Endothelial cell of umbilical vein (primary cell): ENCODE measurements around the gene BBS2. TPM values are rescaled to one million over a fixed set of nuclear protein-coding genes. Genes with fewer than 3 reads are reported as not detected.
A peak's percentile ranks its signal among the peaks of the same experiment; 100 is the strongest.

Experiments
- BruUV-seq: library from RNA; stranded (reverse); fragments of 400-500 nt; replicated peaks from 2 replicates; lab custom pipeline; 2021; lab: Mats Ljungman, UMichigan
- CTCF ChIA-PET: fragments of 300-600, 350-600 bp; sonication (Branson Sonifier 250); formaldehyde crosslinking; loops from one replicate; lab custom pipeline; 2021; ENCODE audit warnings: antibody characterized with exemption, inconsistent platforms; lab: Charles Lee
- POLR2A ChIA-PET: fragments of 300-600, 350-600 bp; sonication (Branson Sonifier 250); formaldehyde crosslinking; loops from one replicate; lab custom pipeline; 2021; ENCODE audit warnings: antibody characterized with exemption, inconsistent platforms; lab: Charles Lee
- DNase-seq: peaks from one replicate; pipeline ENCODE4 v3.0.0-alpha.2; 2011; ENCODE audit warnings: low read depth, low spot score
- FAIRE-seq: peaks from 2 replicates; lab custom pipeline; 2011; peaks lifted over from hg19 to GRCh38; lab: Jason Lieb, UNC
- H2AFZ ChIP-seq: 2 replicates; pipeline ENCODE4 v1.6.0; 2012; ENCODE audit warnings: low read depth, low read length, control low read depth, inconsistent platforms
- H3K27ac ChIP-seq: 2 replicates; pipeline ENCODE4 v1.5.1; 2011; ENCODE audit warnings: low read depth, mild to moderate bottlenecking, control low read depth, low read length, moderate library complexity; ENCODE audit not compliant: insufficient read depth
- H3K27me3 ChIP-seq, 2 experiments: 2 replicates each; pipeline versions ENCODE4 v1.6.0 to v1.6.1; 2011; ENCODE audit warnings: low read length in 2 of 2, mixed read lengths in 1 of 2; ENCODE audit not compliant: control insufficient read depth in 2 of 2, insufficient read depth in 2 of 2
- H3K36me3 ChIP-seq, 2 experiments: 2 replicates in 1 of 2; 3 replicates in 1 of 2; pipeline ENCODE4 v1.5.1; 2011; ENCODE audit warnings: low read length in 2 of 2, mild to moderate bottlenecking in 1 of 2, moderate library complexity in 1 of 2; ENCODE audit not compliant: control insufficient read depth in 2 of 2, insufficient read depth in 2 of 2; ENCODE audit errors: extremely low read depth in 1 of 2
- H3K4me1 ChIP-seq: 3 replicates; pipeline ENCODE4 v1.5.1; 2011; ENCODE audit warnings: mild to moderate bottlenecking, low read length; ENCODE audit not compliant: control insufficient read depth, insufficient read depth; ENCODE audit errors: extremely low read depth
- H3K4me2 ChIP-seq: 2 replicates; pipeline ENCODE4 v1.6.1; 2011; ENCODE audit warnings: low read length, control low read depth, mixed read lengths; ENCODE audit not compliant: insufficient read depth
- H3K4me3 ChIP-seq, 3 experiments: fragments of 200-600 bp in 1 of 3; sonication (generic), shearing (Covaris generic) in 1 of 3; replicated peaks in 1 of 3; 2 replicates each; pipeline ENCODE4 v1.5.1; 2011 to 2016; ENCODE audit warnings: control low read depth in 3 of 3, low read length in 3 of 3, mild to moderate bottlenecking in 2 of 3, inconsistent platforms in 1 of 3, low read depth in 1 of 3, moderate library complexity in 1 of 3; ENCODE audit not compliant: insufficient read depth in 1 of 3
- H3K79me2 ChIP-seq: 2 replicates; pipeline ENCODE4 v1.6.0; 2012; ENCODE audit warnings: low read length, inconsistent platforms; ENCODE audit not compliant: control insufficient read depth, insufficient read depth
- H3K9ac ChIP-seq: replicated peaks from 2 replicates; pipeline ENCODE3; 2011; ENCODE audit warnings: low read length, control low read depth; ENCODE audit not compliant: insufficient read depth; ENCODE audit errors: extremely low read depth
- H3K9me1 ChIP-seq: replicated peaks from 3 replicates; pipeline ENCODE4 v1.6.0; 2011; ENCODE audit warnings: mild to moderate bottlenecking, low read length; ENCODE audit not compliant: control insufficient read depth, insufficient read depth; ENCODE audit errors: extremely low read depth
- H3K9me3 ChIP-seq: replicated peaks from 2 replicates; pipeline ENCODE4 v1.5.1; 2012; ENCODE audit warnings: low read length, inconsistent platforms; ENCODE audit not compliant: control insufficient read depth, insufficient read depth
- H4K20me1 ChIP-seq: replicated peaks from 2 replicates; pipeline ENCODE3; 2011; ENCODE audit warnings: mild to moderate bottlenecking, low read length; ENCODE audit not compliant: control insufficient read depth, insufficient read depth; ENCODE audit errors: extremely low read depth
- EZH2 ChIP-seq: IDR thresholded peaks from 2 replicates; pipeline ENCODE4 v1.6.1; 2012; ENCODE audit warnings: borderline replicate concordance, low read depth, mild to moderate bottlenecking, moderate library complexity, low read length, inconsistent platforms; ENCODE audit not compliant: severe bottlenecking
- FOS ChIP-seq: IDR thresholded peaks from 2 replicates; pipeline ENCODE4 v1.6.1; 2011; ENCODE audit warnings: mild to moderate bottlenecking, low read length, moderate library complexity, borderline replicate concordance; ENCODE audit not compliant: insufficient read depth
- GATA2 ChIP-seq: IDR thresholded peaks from 2 replicates; pipeline ENCODE4 v1.7.0; 2011; ENCODE audit warnings: low read depth, mild to moderate bottlenecking, moderate library complexity, mixed read lengths, low read length; ENCODE audit not compliant: insufficient read length, insufficient read depth
- JUN ChIP-seq: IDR thresholded peaks from 2 replicates; pipeline ENCODE4 v1.6.1; 2011; ENCODE audit warnings: borderline replicate concordance, low read depth; ENCODE audit not compliant: insufficient read length, insufficient read depth
- MYC ChIP-seq: IDR thresholded peaks from one replicate; pipeline ENCODE4 v1.6.1; 2011; ENCODE audit warnings: mild to moderate bottlenecking, low read depth, low read length
- POLR2A ChIP-seq: IDR thresholded peaks from 2 replicates; pipeline ENCODE4 v1.6.1; 2012; ENCODE audit warnings: low read depth, mild to moderate bottlenecking, control low read depth, low read length
- POLR2AphosphoS5 ChIP-seq: IDR thresholded peaks from 2 replicates; pipeline ENCODE4 v1.6.1; 2012; ENCODE audit warnings: low read depth, mild to moderate bottlenecking, control low read depth, low read length, moderate library complexity; ENCODE audit not compliant: insufficient read depth
- dilution Hi-C: fragments of 300-500 bp; cut with MboI; formaldehyde crosslinking; loops from one replicate; pipeline ENCODE4 v1.15.0; 2019; ENCODE audit warnings: low sequenced_read_pairs; ENCODE audit not compliant: extremely low pct_ligation_motif_present
- intact Hi-C: fragments of 100-400 bp; cut with micrococcal nuclease; formaldehyde crosslinking; loops from one replicate; pipeline ENCODE4 v1.10.0; 2022
- polyA plus RNA-seq, 4 experiments: library from polyadenylated mRNA; depleted of rRNA in 3 of 4; stranded (reverse) in 3 of 4; unstranded in 1 of 4; fragments of >200 nt; gene quantifications; 2 replicates each; pipeline versions ENCODE4 v1.2.1 to v1.2.3, GENCODE V29; 2011 to 2012; ENCODE audit warnings: missing spikeins in 1 of 4
- total RNA-seq: library from RNA; stranded (reverse); gene quantifications from 2 replicates; pipeline ENCODE4 v1.2.3, GENCODE V29; 2021
- TF ChIP-seq, protein P1 (sequence below), 2 donors: IDR thresholded peaks; 1 replicate in 1 of 2; 2 replicates in 1 of 2; pipeline ENCODE4 v1.5.1; 2011; ENCODE audit warnings: low read length in 2 of 2, mild to moderate bottlenecking in 2 of 2, moderate library complexity in 2 of 2, control low read depth in 1 of 2, inconsistent platforms in 1 of 2, low read depth in 1 of 2; ENCODE audit not compliant: insufficient read depth in 1 of 2; ENCODE audit errors: extremely low read depth in 1 of 2
- TF ChIP-seq, protein P2 (sequence below): IDR thresholded peaks from 2 replicates; pipeline ENCODE4 v1.6.1; 2011; ENCODE audit not compliant: insufficient read depth, insufficient read length

The BBS2 gene
- total and polyA plus RNA-seq, 2 donors (not counting 3 experiments of a cell fraction or from before 2014, with no cell fraction given): 37.6 to 44.8 TPM

- Histone ChIP-seq H2AFZ (no peak overlapping the region), H3K4me1 (peaks cover 9% of the 10 kb centered on the region), H3K36me3 (peaks cover 1 to 3% of the 10 kb centered on the region in 2 experiments), H3K4me2 (no peak overlapping the region), H3K79me2 (peaks cover 2% of the 10 kb centered on the region), H4K20me1 (no peaks in the 10 kb centered on the region), H3K4me3 (no peak overlapping the region), H3K27me3 (no peaks in the 10 kb centered on the region), H3K9me1 (no peaks in the 10 kb centered on the region), H3K27ac (no peak overlapping the region), H3K9me3 (no peaks in the 10 kb centered on the region), H3K9ac (no peak overlapping the region)
- ChIA-PET POLR2A (no interaction called here), CTCF (interaction anchor here (0.6 to 3.9 kb wide), 26 partner anchors 10 to 275 kb away, joined by 3 to 113 read pairs (median 6); partner anchors contain the start of gene MT1F)
- no TSS peak for BruUV-seq
- peak; percentile 50 for FAIRE-seq
- dilution Hi-C loops: no loop called here
- intact Hi-C loops: loop anchor here (1.0 to 2.0 kb wide), 4 partner anchors 63 to 275 kb away; no protein-coding TSS in a partner anchor
- TF ChIP-seq, protein P1, sequence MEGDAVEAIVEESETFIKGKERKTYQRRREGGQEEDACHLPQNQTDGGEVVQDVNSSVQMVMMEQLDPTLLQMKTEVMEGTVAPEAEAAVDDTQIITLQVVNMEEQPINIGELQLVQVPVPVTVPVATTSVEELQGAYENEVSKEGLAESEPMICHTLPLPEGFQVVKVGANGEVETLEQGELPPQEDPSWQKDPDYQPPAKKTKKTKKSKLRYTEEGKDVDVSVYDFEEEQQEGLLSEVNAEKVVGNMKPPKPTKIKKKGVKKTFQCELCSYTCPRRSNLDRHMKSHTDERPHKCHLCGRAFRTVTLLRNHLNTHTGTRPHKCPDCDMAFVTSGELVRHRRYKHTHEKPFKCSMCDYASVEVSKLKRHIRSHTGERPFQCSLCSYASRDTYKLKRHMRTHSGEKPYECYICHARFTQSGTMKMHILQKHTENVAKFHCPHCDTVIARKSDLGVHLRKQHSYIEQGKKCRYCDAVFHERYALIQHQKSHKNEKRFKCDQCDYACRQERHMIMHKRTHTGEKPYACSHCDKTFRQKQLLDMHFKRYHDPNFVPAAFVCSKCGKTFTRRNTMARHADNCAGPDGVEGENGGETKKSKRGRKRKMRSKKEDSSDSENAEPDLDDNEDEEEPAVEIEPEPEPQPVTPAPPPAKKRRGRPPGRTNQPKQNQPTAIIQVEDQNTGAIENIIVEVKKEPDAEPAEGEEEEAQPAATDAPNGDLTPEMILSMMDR (IDR thresholded peaks at IDR 0.05; ENCODE audit: extremely low read depth in 1 of 2, insufficient read depth in 1 of 2, low read depth in 1 of 2, low read length in 2 of 2): peak; percentile 56 to 57
- TF ChIP-seq POLR2A: no peak
- peak; percentile 79 for DNase-seq
Observed at GRCh38 chr16:56513972-56514371, 5.9 kb downstream of the BBS2 start.

DNA sequence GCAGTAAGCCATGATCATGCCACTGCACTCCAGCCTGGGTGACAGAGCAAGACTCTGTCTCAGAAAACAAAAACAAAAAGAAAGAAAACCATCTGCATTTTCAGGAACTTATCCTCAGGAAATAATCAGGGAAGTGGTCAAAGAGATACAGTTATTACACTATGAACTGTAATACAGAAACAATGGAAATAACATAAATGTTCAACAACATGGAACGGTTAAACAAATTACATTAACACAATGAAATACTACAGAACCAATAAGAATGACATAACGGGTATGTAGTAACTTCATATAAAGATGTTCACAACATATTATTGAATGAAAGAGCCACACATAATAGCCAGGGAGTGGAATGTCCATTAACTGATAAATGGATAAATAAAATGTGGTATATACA is 6.7 kb downstream of the BBS2 start:
- Histone ChIP-seq H3K27ac (no peak overlapping the region), H3K9me1 (no peaks in the 10 kb centered on the region), H3K9ac (no peak overlapping the region), H3K36me3 (peaks cover 3 to 4% of the 10 kb centered on the region in 2 experiments), H3K4me1 (peaks cover 6% of the 10 kb centered on the region), H3K27me3 (no peaks in the 10 kb centered on the region), H4K20me1 (no peaks in the 10 kb centered on the region), H2AFZ (no peak overlapping the region), H3K9me3 (no peaks in the 10 kb centered on the region), H3K4me3 (no peak overlapping the region), H3K79me2 (peaks cover 2% of the 10 kb centered on the region), H3K4me2 (no peak overlapping the region)
- ChIA-PET CTCF (interaction anchor here (0.9 to 3.9 kb wide), 9 partner anchors 33 to 276 kb away, joined by 4 to 113 read pairs (median 10); no protein-coding TSS in a partner anchor), POLR2A (no interaction called here)
- intact Hi-C loops: no loop called here
- no TSS peak for BruUV-seq
- no peak for DNase-seq
- FAIRE-seq: no peak
- no peak for TF ChIP-seq MYC
- no peak for TF ChIP-seq EZH2
- no peak for TF ChIP-seq JUN
- TF ChIP-seq POLR2A: no peak
- no peak for TF ChIP-seq POLR2AphosphoS5
- TF ChIP-seq FOS: no peak
- TF ChIP-seq, protein P2, sequence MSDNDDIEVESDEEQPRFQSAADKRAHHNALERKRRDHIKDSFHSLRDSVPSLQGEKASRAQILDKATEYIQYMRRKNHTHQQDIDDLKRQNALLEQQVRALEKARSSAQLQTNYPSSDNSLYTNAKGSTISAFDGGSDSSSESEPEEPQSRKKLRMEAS: no peak
- no peak for TF ChIP-seq GATA2
- TF ChIP-seq, protein P1 (IDR thresholded peaks at IDR 0.05; ENCODE audit: extremely low read depth in 1 of 2, insufficient read depth in 1 of 2, low read depth in 1 of 2, low read length in 2 of 2): no peak
- dilution Hi-C loops: no loop called here
